Dedifferentiated amniotic fluid mesenchymal stem cell (primary cell): Measurements from ENCODE around the gene AKAP1.
"Not testable (repeated sequence)": the region's sequence is repeated elsewhere in the genome, so short reads cannot be mapped to it uniquely, and the experiment has no call there.

Source experiments
- DNase-seq: peaks from one replicate; pipeline ENCODE4 v3.0.0-alpha.2; 2016; ENCODE audit errors: extremely low spot score

Gene AKAP1

DNA sequence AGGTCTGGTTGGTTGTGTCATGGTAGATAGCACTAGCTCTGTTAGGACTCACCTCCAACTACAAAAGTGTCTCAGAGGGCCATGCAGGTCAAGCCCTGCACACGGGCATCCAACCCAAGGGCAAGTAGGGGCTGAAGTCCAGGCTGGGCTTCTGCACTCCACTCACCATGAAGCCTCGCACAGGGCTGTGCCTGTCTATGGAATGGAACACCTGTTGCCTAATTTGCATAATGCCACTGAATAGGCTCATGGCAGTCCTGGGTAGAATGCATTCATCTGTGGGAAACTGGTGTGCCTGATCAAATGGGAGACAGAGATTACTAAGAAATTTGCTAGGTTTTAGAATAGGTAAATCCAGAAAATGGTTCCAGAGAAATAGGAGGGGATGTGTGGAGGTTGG, 8.0 kb upstream of the AKAP1 start:
- DNase-seq, result no peak

GRCh38 chr17:57078274-57078673, 6.8 kb upstream of the AKAP1 start:
- no peak for DNase-seq

DNA sequence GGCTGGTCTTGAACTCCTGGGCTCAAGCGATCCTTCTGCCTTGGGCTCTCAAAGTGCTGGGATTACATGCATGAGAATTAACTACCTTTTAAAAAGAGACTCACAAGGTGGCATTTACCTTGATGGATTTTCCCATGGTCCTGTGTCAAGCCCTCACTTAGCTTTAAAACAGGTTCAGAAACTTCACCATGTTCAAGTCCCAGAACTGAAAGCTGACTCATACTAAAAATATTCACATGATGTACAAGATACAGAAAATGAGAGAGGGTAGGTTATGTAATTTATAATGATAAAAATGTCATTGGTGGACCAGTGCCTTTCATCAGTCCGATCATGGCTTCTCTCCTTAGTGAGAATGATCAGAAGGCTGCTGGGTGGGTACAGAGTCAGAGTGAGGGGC, 4.3 kb upstream of the AKAP1 start:
- DNase-seq, result no peak

- no peak for DNase-seq
Observed at GRCh38 chr17:57082441-57082840, 2.6 kb upstream of the AKAP1 start.

- no peak for DNase-seq
Observed at GRCh38 chr17:57084361-57084801, 665 bp upstream of the AKAP1 start.

DNA sequence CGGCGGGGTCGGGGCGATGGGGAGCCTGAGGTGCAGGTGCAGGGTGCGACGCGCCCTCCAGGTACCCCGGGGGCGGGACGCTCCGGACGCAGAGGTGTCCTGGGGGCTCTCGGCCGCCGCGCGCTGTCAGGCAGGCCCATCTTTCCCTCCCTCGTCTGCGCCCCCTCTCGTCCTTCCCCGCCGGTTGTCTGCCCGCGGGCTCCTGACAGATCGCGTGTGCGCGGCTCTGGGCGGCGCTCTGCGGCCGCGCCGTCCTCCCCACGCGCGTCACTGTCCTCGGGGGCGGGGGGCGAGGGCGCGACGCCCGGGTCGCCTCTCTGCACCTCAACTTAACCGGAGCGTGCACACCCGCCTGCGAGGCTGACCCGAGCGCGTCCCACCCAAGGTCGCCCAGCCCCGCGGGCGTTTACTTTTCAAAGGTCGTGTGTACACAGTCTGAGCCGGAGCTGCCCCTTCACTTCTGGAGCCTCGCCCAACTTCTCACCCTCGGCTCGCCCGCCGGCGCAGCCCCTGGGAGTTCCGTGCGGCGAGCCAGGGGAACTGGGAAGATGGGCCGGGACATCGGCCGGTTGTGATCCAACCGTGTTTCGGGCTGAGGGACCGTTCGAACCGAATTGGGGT, 512 bp downstream of the AKAP1 start:
- DNase-seq, result no peak

DNA sequence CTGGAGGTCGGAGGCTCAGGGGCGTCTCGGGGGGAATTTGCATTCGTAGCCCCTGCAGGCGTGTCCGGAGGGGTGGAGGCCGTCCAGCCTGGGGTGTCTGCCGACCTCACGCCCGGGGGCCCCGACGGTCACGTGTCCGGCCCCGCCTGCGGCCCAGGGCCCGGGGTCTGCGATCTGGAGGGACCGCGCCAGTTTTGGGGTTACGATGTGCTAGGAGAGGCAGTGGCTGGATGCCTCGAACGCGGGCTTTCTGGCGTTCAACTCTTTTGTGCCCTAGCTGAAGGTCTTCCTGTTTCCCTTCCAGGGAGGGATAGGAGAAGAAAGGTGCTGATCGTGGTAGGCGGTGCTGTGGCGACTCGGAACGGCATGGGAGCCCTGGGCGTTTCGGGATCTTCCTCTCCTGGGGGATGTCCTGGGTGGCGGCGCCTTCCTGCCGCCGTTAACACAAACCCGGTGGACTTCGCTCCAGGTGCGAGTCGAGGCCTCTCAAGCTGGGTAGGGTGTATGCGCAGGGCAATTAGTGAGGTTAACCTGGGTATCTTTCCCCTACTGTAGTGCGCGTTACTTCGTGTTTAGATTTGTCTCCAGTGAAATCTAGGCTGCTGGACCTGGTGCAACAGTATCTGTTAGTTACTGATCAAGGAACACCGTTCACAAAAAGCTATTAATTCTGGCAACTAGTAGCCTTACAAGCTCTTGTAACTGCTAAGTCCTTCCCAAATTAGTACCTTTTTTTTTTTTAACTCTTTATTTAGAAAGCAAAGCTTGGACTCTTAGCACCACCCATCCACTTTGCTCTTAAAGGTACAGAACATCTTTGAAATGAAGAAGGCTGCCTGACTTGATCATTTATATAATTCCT, 1.3 kb downstream of the AKAP1 start:
- no peak for DNase-seq

GRCh38 chr17:57088298-57088697, 3.3 kb downstream of the AKAP1 start:
- DNase-seq, result no peak

DNA sequence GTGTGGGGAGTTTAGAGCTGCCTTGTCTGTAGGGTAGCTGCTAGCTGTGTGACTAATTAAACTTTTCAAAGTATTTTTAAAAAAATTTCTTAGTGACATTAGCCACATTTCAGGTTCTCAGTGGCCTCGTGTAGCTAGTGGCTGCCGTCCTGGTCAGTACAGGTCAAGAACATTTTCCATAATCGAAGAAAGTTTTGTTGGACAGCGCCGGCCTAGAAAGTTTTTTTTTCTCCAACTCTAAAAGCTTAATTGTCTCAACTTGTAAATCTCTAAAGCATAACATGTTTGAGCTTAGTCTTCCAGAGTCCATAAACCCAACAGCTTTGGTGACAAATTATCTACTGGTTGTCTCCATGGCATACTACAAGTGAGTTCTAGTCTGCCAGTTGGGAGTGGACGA, 4.3 kb downstream of the AKAP1 start:
- no peak for DNase-seq

GRCh38 chr17:57090560-57091185, 5.6 kb downstream of the AKAP1 start:
- no peak for DNase-seq

GRCh38 chr17:57091186-57091618, 6.2 kb downstream of the AKAP1 start:
- no peak for DNase-seq

DNA sequence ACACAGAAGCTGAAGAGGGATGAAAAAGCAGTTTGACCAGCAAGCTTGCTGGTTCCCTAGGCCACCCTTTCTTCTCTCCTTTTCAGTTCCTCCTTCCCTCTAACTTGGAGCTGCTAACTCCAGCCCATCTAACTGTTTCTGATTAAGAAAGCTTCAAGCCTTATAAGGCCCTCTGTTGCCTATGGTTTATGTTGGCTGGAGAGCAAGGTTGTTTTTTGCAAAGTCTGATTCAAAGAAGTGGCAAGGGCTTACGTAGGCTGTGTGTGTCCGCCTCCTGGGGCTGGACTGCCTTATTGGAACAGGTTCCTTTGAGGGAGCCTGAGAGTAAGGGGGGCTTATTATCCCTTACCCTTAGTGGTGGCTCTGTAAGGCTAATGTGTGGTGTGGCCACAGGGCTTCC, 7.1 kb downstream of the AKAP1 start:
- no peak for DNase-seq

DNA sequence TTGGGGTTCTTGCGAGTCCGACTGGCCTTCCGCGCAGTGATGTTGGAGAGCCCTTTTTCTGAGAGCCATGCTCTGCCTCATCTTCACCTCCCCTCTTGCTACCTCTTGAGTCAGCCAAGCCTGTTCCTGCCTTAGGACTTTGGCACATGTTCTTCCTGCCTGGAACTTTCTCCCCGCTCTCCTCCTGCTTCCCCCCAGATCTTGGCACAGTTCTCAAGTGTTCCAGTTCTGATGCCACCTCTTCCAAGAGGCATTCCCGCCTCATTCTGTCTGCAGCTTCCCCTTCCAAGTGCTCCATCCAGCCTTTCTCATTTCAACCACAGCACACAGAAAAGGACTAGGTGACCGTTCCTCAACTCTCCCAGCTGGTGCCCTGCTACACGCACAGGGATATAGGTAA, 7.7 kb downstream of the AKAP1 start:
- DNase-seq, result no peak

DNA sequence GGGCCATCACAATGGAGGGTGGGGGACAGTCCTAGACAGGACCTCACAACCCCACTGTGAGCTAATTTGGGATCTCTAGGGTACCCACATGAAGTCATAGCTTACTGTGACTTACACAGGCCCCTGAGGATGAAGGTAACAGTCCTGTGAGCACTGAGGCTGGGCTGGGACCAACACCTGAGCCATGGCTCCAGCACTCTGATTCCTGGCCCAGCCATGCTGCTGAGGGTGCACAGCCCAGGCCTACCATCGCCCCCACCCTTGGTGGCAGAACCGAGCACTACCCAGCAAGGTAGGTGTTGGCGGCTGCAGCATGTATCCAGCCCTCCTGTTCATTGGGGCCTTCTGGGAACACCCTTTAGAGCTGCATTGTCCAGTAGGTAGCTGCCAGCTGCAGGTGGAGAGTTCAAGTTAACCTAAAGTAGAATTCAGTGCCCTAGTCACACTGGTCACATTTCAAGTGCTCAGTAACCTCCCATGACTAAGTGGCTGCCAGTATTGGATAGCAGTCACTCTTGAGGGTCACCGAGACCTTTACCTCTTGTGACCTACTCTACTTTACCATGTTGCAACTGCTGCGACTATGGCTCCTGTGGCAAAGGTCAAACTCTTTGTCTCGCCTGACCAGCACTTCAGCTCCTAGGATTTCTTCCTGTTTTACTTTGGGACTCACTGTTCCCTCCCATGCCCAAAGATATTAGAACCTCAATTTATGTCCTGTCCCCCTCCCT, 11.6 kb downstream of the AKAP1 start:
- no peak for DNase-seq

GRCh38 chr17:57097832-57098421, 12.9 kb downstream of the AKAP1 start:
- peak; percentile 32 for DNase-seq

GRCh38 chr17:57099165-57099564, 14.1 kb downstream of the AKAP1 start:
- DNase-seq, result no peak

GRCh38 chr17:57102122-57102521, 17.1 kb downstream of the AKAP1 start:
- DNase-seq, result no peak

DNA sequence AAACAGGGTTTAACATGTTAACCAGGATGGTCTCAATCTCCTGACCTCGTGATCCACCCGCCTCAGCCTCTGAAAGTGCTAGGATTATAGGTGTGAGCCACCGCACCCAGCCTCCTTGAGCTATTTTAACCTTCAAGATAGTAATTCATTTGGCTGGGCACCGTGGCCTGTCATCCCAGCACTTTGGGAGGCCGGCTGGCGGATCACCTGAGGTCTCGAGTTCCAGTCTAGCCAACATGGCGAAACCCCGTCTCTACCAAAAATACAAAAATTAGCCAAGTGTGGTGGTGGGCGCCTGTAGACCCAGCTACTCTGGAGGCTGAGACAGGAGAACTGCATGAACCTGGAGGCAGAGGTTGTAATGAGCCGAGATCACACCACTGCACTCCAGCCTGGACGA, 17.6 kb downstream of the AKAP1 start:
- DNase-seq, result not testable (repeated sequence)

GRCh38 chr17:57104461-57105175, 19.6 kb downstream of the AKAP1 start:
- DNase-seq, result no peak

DNA sequence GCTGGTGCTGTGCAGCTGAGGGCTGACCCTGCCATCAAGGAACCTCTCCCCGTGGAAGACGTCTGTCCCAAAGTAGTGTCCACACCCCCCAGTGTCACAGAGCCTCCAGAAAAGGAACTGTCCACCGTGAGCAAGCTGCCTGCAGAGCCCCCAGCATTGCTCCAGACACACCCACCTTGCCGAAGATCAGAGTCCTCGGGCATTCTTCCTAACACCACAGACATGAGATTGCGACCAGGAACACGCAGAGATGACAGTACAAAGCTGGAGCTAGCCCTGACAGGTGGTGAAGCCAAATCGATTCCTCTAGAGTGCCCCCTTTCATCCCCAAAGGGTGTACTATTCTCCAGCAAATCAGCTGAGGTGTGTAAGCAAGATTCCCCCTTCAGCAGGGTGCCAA, 20.5 kb downstream of the AKAP1 start:
- no peak for DNase-seq
